Body of pancreas (tissue), 4 donors: ENCODE results near the gene ST8SIA4. TPM values are rescaled to one million over a fixed set of nuclear protein-coding genes. Genes with fewer than 3 reads are reported as not detected.
A peak's percentile ranks its signal among the peaks of the same experiment; 100 is the strongest.

Experiments used
- ATAC-seq: fragments of 150-250 bp; one replicate; pipeline ENCODE4 v1.9.1; 2016
- DNase-seq, 4 donors: peaks; one replicate each; pipeline ENCODE4 v3.0.0-alpha.2; 2019
- H3K27ac ChIP-seq, 4 donors: fragments of 200-600 bp; sonication (generic); 1 replicate in 3 of 4; 2 replicates in 1 of 4; pipeline versions ENCODE4 v1.5.1 to v1.6.1; 2016 to 2019; ENCODE audit warnings: mild to moderate bottlenecking in 1 of 4, mixed read lengths in 1 of 4, moderate library complexity in 1 of 4
- H3K27me3 ChIP-seq, 2 donors: fragments of 200-600 bp; sonication (generic); one replicate each; pipeline ENCODE4 v1.6.0; 2016; ENCODE audit warnings: mild to moderate bottlenecking in 1 of 2
- H3K36me3 ChIP-seq, 2 donors: fragments of 200-600 bp; sonication (generic); replicated peaks in 1 of 2; 2 replicates each; pipeline ENCODE4 v1.5.1; 2016; ENCODE audit warnings: low read depth in 2 of 2; ENCODE audit not compliant: insufficient read depth in 1 of 2
- H3K4me1 ChIP-seq: fragments of 200-600 bp; sonication (generic); one replicate; pipeline ENCODE4 v1.6.0; 2016
- H3K4me3 ChIP-seq, 2 donors: fragments of 200-600 bp; sonication (generic); 1 replicate in 1 of 2; 2 replicates in 1 of 2; pipeline ENCODE4 v1.5.1; 2016 to 2019
- H3K9me3 ChIP-seq, 3 donors: fragments of 200-600 bp; sonication (generic); 1 replicate in 2 of 3; 2 replicates in 1 of 3; pipeline ENCODE4 v1.5.1; 2016
- CTCF ChIP-seq, 7 experiments: fragments of 450-650 bp in 4 of 7; fragments of 200-600 bp in 3 of 7; sonication (generic) in 3 of 7; IDR thresholded peaks; one replicate each; pipeline ENCODE4 v1.5.1; 2016 to 2019; ENCODE audit warnings: antibody characterized with exemption in 7 of 7
- POLR2A ChIP-seq, 3 donors: fragments of 450-650 bp; IDR thresholded peaks; one replicate each; pipeline ENCODE4 v1.6.1; 2016; ENCODE audit warnings: antibody characterized with exemption in 3 of 3, mild to moderate bottlenecking in 2 of 3
- WGBS, 2 donors: methylation state at CpG; one replicate each; pipeline ENCODE4 v1.1.5; 2017; 5-methylcytosine and 5-hydroxymethylcytosine counted together
- intact Hi-C: fragments of 100-400 bp; cut with DNase I; formaldehyde crosslinking; loops from one replicate; pipeline ENCODE4 v1.15.1; 2023
- total RNA-seq, 2 donors: library from RNA; depleted of rRNA; stranded (reverse); fragments of >200 nt; gene quantifications; one replicate each; pipeline ENCODE4 v1.1.0, GENCODE V29; 2016

Gene ST8SIA4
- total RNA-seq, 2 donors from 2014 or later = 0.66 to 2.1 TPM

GRCh38 chr5:100834519-100834918, 68.6 kb downstream of the ST8SIA4 start:
- Histone ChIP-seq H3K4me3 (no peak overlapping the region), H3K9me3 (no peaks in the 10 kb centered on the region), H3K27me3 (no peaks in the 10 kb centered on the region), H3K36me3 (no peaks in the 10 kb centered on the region), H3K27ac (no peak overlapping the region), H3K4me1 (no peaks in the 10 kb centered on the region)
- 86 to 88% methylated on average over 2 of the region's 2 CpGs for WGBS, 2 donors
- no peak for DNase-seq
- intact Hi-C loops = no loop called here
- no peak for ATAC-seq
- TF ChIP-seq POLR2A (IDR thresholded peaks at IDR 0.05) (no peak), CTCF (IDR thresholded peaks at IDR 0.05) (no peak)

- no peak for ATAC-seq
- WGBS, 2 donors = 63 to 77% methylated on average over 6 of the region's 6 CpGs
- TF ChIP-seq CTCF (IDR thresholded peaks at IDR 0.05) (no peak), POLR2A (IDR thresholded peaks at IDR 0.05) (no peak)
These were observed 70.5 kb downstream of the ST8SIA4 start for GRCh38 chr5:100832252-100833230.

GRCh38 chr5:100828898-100829356, 74.2 kb downstream of the ST8SIA4 start:
- no peaks in the 10 kb centered on the region for H3K4me1 ChIP-seq
- DNase-seq (no peak), ATAC-seq (no peak)
- no peak overlapping the region for H3K4me3 ChIP-seq
- TF ChIP-seq POLR2A (IDR thresholded peaks at IDR 0.05) (no peak), CTCF (IDR thresholded peaks at IDR 0.05) (no peak)
- 77 to 81% methylated on average over 9 of the region's 9 CpGs for WGBS, 2 donors
- H3K27me3 ChIP-seq = no peaks in the 10 kb centered on the region
- H3K36me3 ChIP-seq = no peaks in the 10 kb centered on the region
- intact Hi-C loops = no loop called here
- no peaks in the 10 kb centered on the region for H3K9me3 ChIP-seq
- H3K27ac ChIP-seq = no peak overlapping the region

More at GRCh38 chr5:100832252-100833230, 70.5 kb downstream of the ST8SIA4 start:
- Histone ChIP-seq H3K9me3 (no peaks in the 10 kb centered on the region), H3K36me3 (no peaks in the 10 kb centered on the region), H3K4me3 (no peak overlapping the region), H3K27ac (no peak overlapping the region), H3K4me1 (no peaks in the 10 kb centered on the region), H3K27me3 (no peaks in the 10 kb centered on the region)
- intact Hi-C loops = no loop called here
- DNase-seq = no peak

GRCh38 chr5:100828071-100828897, 74.8 kb downstream of the ST8SIA4 start:
- H3K4me3 ChIP-seq = no peak overlapping the region
- no peaks in the 10 kb centered on the region for H3K27me3 ChIP-seq
- no peak for TF ChIP-seq POLR2A (IDR thresholded peaks at IDR 0.05)
- TF ChIP-seq CTCF (IDR thresholded peaks at IDR 0.05) = no peak
- no peaks in the 10 kb centered on the region for H3K4me1 ChIP-seq
- H3K9me3 ChIP-seq = no peaks in the 10 kb centered on the region
- no peak for ATAC-seq
- DNase-seq = no peak
- no peaks in the 10 kb centered on the region for H3K36me3 ChIP-seq
- intact Hi-C loops = no loop called here
- H3K27ac ChIP-seq = peak overlapping the region in 1 of 4 donors; percentile 32
- 48 to 63% methylated on average over 7 of the region's 7 CpGs for WGBS, 2 donors
